HG03442 (cell line): ENCODE data around the gene CHCHD3.
"Not testable (repeated sequence)": the region's sequence is repeated elsewhere in the genome, so short reads cannot be mapped to it uniquely, and the experiment has no call there.

Experiments
- ATAC-seq: cut with Tn5 transposase; IDR thresholded peaks from one replicate; pipeline ENCODE4 v1.9.1; 2021; ENCODE audit warnings: mild to moderate bottlenecking, moderate library complexity; ENCODE audit not compliant: unreplicated experiment

Gene CHCHD3

DNA sequence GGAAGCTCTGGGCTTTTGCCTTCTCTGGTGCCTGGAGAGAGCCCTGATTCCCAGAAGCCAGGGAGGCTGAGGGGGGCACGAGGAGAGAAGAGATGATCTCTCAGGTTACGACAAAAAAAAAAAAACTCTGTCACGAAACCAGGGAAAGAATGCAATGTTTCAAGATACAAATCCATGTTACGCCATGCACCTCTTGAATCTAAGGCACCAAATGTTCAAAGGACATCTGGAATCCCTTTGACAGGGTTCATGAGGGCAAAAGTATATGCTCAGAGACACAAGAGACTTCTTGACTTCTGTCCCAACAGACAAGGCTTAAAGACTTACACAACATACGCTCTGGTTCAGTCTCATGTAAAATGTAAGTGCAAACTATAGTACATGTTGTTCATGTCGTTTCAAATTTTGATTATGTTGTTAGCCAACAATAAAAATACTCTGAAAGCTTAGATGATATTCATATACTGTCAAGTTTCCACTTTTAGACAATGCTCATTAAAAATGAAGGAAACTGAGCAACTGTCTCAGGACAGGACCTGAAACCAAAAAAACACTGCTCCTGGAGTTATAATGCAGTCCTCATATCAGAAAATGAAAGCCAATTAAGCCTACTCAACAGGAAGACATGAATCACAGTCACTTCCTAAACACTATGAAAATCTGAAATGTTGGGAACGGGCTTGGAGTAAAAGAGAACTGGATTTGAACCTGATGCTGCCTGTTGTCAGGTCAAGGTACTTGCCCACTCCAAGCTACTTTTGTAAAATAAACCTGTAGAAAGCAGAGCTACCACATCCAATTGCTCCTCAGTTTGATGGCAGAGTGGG, 72.3 kb downstream of the CHCHD3 start:
- ATAC-seq, result no peak

DNA sequence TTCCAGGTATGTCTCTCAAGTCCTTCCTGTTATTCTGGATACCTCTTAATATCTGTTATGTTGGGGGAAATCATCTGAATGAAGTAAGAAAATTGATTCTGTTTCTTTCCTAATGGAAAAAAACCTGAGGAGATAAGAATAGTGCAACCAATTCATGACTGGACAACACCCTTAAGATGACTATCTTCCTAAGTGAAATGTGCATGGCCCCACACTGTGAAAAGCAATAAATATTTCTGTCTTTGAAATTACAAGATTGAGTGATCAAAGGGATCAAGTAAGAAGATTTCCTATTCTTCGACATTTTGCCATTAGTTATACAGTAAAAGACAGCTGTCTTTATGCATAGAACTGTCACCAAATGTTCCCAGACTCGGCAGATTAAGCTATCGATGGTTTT, 73.9 kb downstream of the CHCHD3 start:
- ATAC-seq, result no peak

GRCh38 chr7:133003052-133003910, 78.6 kb downstream of the CHCHD3 start:
- no peak for ATAC-seq

- no peak for ATAC-seq
Observed at GRCh38 chr7:133001727-133002126, 80.2 kb downstream of the CHCHD3 start.

- no peak for ATAC-seq
Observed at GRCh38 chr7:132999845-133000244, 82.0 kb downstream of the CHCHD3 start.

- ATAC-seq, result no peak
Observed at GRCh38 chr7:132998763-132999162, 83.1 kb downstream of the CHCHD3 start.

DNA sequence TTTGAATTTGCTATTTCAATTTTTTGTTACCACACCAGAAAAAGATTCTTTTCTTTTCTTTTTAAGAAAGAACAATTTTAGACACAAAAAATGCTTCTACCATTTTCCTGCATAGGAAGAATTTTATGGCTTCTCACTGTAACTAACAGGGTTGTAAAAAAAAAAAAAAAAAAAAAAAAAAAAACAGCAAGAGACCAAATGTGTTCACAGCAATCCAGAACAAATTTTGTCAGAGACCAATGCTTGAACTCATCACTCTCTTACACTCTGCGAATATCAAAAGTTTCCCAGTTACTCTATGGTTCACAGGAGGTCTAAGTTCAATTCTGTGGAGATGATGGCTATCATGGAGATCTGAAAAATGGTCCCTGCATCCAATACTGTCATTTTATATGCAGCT, 84.4 kb downstream of the CHCHD3 start:
- ATAC-seq, result no peak

DNA sequence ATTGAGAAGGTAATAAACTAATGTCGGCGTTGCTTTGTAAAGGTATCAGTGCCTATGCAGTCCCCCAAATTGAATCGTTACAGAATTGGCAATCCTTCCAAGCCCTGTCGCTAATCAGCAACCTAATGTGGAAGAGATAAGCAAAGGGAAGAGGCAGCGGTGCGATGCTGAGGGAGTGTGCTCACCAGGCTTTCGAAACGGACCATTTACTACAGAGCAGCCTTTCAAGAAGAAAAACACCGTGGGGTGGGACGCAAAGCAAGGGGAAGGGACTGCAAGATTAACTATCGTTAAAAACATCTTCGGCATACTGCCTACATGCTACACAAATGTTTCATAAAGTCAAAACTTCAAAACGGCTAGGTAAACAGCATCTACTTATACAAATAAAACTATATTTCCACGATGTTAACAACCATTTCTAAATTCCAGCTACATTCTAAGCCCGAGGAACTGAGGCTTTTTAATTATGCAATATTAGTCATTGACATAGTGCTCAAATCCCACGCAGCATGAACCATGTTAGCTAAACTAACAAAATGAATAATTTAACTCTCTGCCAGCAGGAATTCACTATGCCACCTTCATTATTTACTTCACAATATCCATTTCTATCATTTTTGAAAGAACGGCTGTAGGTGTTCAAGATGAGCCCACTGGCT, 85.2 kb downstream of the CHCHD3 start:
- ATAC-seq, result no peak

DNA sequence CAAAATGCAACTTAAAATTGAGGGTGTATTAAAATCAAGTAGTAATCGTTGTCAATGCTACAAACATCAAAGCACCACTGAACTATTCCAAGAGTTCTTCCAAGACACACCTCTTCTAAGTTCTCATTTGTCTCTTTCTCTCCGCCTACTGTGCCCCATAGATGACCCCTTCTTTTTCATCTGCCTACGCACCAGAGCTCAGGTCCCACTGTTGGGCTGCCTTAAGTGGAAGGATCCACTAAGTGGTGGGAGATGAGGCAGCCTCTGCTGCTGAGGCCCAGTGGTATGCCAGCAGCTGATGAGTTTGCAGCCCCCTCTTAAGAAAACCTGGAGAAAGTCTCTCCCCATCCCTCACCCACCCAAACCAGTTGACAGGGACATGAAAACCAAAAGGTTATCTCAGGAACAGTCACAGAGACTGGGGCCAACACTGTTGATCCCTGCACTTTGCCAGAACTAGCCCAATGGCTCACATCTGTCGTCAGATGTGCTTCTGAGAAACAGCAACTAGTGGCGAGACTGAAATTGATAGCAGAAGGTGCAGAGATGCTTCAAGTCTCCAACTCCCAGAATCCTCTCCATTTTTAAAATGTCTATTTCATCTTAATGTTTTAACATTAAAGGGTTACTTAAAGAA, 88.4 kb downstream of the CHCHD3 start:
- ATAC-seq, result no peak

GRCh38 chr7:132991615-132992587, 90.0 kb downstream of the CHCHD3 start:
- no peak for ATAC-seq

- no peak for ATAC-seq
Observed at GRCh38 chr7:132988117-132988516, 93.8 kb downstream of the CHCHD3 start.

DNA sequence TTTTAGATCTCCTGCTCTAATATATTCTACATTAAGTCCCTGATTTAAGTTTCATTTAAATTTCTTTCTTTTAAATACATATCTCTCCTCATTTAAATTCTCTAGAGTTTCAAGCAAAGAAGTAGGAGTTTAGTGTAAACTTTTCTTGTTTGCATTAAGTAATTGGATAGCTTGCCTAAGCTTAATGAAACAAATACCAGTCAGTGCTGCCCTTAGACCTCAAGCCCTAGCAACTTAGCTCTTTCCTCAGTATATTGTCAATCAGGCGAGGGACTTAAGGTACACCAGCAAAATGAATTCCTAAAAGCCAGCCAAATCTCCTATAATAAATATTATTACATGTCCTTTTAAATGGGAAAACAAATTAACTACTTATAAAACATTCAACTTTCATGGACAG, 101.5 kb downstream of the CHCHD3 start:
- ATAC-seq, result no peak

GRCh38 chr7:132979524-132979923, 102.4 kb downstream of the CHCHD3 start:
- no peak for ATAC-seq

DNA sequence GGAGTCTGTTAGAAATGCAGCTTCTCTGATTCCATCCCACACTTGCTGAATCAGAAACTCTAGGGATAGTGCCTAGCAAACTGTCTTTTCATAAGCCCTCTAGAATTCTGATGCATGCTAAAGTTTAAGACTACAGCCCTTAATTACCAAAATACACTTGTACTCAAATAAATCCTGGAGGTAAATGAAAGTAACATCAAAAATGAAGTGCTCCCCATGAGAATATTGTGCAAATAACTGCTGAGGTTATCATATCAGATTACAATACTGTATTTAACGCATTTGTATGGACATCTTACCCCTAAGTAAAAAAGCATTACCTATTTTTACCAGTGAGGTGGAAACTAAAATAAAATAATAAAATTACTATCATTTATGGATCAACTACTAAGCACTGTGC, 104.7 kb downstream of the CHCHD3 start:
- no peak for ATAC-seq

DNA sequence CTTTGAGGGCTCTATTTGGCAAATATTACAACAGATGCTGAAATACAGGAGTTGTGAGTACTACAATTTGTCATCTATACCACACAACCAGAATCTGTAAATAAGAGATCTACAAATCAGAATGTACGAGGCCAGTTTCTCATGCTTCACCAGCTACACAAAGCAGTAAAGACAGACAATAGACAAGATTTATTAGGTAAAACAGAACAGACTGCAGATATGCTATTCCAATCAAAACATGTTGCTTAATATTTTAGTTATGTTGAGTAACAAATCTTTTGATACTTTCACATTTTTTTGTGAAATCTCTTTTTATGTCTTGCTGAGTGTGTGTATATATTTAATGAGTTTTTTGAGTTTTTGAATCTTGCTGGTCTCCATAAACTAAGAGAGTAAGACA, 109.1 kb downstream of the CHCHD3 start:
- no peak for ATAC-seq

GRCh38 chr7:132970257-132970656, 111.6 kb downstream of the CHCHD3 start:
- ATAC-seq, result no peak

DNA sequence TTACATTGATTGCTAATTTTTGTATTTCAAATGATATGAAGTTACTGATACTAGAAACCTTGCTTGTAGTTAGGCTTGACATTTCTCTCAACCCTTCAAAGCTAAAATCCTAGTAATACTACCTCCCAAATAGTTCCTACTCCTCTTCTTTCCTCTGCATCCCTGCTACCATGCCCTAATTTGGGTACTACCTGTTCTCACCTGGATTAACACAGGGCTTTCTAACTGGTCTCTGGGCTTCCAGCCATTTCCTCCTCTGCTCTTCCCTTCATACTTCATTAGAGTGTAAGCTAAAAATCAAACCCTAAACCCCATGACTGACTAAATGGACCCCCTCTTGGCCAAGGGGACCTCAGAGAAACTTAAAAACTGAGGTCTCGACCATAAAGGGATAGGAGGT, 112.4 kb downstream of the CHCHD3 start:
- ATAC-seq, result no peak

DNA sequence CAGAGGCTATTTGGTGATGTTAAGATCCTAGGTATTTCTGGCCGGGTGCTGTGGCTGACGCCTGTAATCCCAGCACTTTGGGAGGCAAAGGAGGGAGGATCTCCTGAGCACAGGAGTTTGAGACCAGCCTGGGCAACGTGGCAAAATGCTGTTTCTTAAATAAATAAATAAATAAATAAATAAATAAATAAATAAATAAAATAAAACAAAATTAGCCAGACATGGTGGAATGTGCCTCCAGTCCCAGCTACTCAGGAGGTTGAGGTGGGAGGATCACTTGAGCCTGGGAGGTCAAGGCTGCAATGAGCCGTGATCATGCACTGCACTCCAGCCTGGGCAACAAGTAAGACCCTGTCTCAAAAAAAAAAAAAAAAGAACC, 114.4 kb downstream of the CHCHD3 start:
- ATAC-seq, result not testable (repeated sequence)

- no peak for ATAC-seq
Observed at GRCh38 chr7:132966754-132967469, 115.0 kb downstream of the CHCHD3 start.
